Thoracic aorta (tissue), 2 donors: ENCODE data around the gene LCE7A. TPM values are rescaled to one million over a fixed set of nuclear protein-coding genes. Genes with fewer than 3 reads are reported as not detected.

Experiments used
- ATAC-seq: fragments of 150-250 bp; one replicate; pipeline ENCODE4 v1.8.0; 2017; ENCODE audit warnings: low read depth; ENCODE audit not compliant: insufficient number of reproducible peaks, low FRiP score
- DNase-seq: peaks from one replicate; pipeline ENCODE4 v3.0.0-alpha.2; 2020; ENCODE audit warnings: low spot score
- H3K27ac ChIP-seq, 2 donors: fragments of 200-600 bp; sonication (generic); 1 replicate in 1 of 2; 2 replicates in 1 of 2; pipeline ENCODE4 v1.5.1; 2016; ENCODE audit warnings: mild to moderate bottlenecking in 2 of 2, moderate library complexity in 2 of 2
- H3K27me3 ChIP-seq: fragments of 200-600 bp; sonication (generic); replicated peaks from 2 replicates; pipeline ENCODE4 v1.6.0; 2016; ENCODE audit warnings: mild to moderate bottlenecking; ENCODE audit not compliant: insufficient read depth
- H3K36me3 ChIP-seq: fragments of 200-600 bp; sonication (generic); one replicate; pipeline ENCODE4 v1.5.1; 2016
- H3K4me1 ChIP-seq, 2 donors: fragments of 200-600 bp; sonication (generic); 1 replicate in 1 of 2; 2 replicates in 1 of 2; pipeline versions ENCODE4 v1.5.1 to v1.6.0; 2016; ENCODE audit warnings: low read depth in 2 of 2, mild to moderate bottlenecking in 1 of 2; ENCODE audit not compliant: control insufficient read depth in 1 of 2
- H3K4me3 ChIP-seq: fragments of 200-600 bp; sonication (generic); 2 replicates; pipeline ENCODE4 v1.5.1; 2016; ENCODE audit warnings: mild to moderate bottlenecking
- H3K9me3 ChIP-seq: fragments of 200-600 bp; sonication (generic); 2 replicates; pipeline ENCODE4 v1.5.1; 2016
- CTCF ChIP-seq: fragments of 200-600 bp; sonication (generic); IDR thresholded peaks from one replicate; pipeline ENCODE4 v1.5.1; 2019; ENCODE audit warnings: antibody characterized with exemption
- total RNA-seq, 2 donors: library from RNA; depleted of rRNA; stranded (reverse); fragments of >200 nt; gene quantifications; one replicate each; pipeline versions ENCODE4 v1.1.0 to v1.2.3, GENCODE V29; 2016

The LCE7A gene
- total RNA-seq, 2 donors from 2014 or later: not detected

- TF ChIP-seq CTCF: no peak
- no peaks in the 10 kb centered on the region for H3K4me1 ChIP-seq
- no peaks in the 10 kb centered on the region for H3K36me3 ChIP-seq
- H3K9me3 ChIP-seq: no peaks in the 10 kb centered on the region
- no peak overlapping the region for H3K27ac ChIP-seq
- no peak for ATAC-seq
- H3K4me3 ChIP-seq: no peak overlapping the region
- no peak for DNase-seq
- no peaks in the 10 kb centered on the region for H3K27me3 ChIP-seq
These were observed 34.8 kb upstream of the LCE7A start for GRCh38 chr1:152824964-152825363.

GRCh38 chr1:152827173-152827572 lies 32.6 kb upstream of the LCE7A start, which contains the start of gene LCE1A:
Gene LCE1A (plus strand): TSS chr1:152827473. CDS start chr1:152827473, 0 bp downstream.
- Histone ChIP-seq H3K27me3 (no peaks in the 10 kb centered on the region), H3K4me3 (no peak within 1 kb of the TSS), H3K27ac (no peak within 1 kb of the TSS), H3K9me3 (no peaks in the 10 kb centered on the region), H3K36me3 (no peaks in the 10 kb centered on the region), H3K4me1 (no peaks in the 10 kb centered on the region)
- DNase-seq (no peak), ATAC-seq (no peak)
- no peak for TF ChIP-seq CTCF

DNA sequence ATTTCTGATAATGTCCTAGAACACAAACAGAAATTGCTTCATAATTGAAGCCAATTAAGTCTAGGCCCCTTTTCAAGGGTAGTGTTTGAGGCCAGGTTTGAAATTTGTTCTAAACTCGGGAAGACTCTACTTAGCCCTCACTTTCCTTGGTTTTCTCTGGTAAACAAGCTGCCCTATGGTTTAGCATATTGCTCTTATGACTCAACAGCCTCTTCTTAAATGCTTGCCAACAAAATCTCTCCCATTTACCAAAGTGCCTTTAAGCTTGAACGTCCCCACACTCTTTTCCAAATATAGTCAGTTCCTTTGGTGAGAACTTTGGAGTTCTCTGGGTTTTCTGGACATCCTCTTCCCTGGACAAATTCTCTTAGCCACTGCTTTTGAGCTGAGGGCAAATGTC lies 22.9 kb upstream of the LCE7A start:
- no peak for ATAC-seq
- no peak overlapping the region for H3K27ac ChIP-seq
- TF ChIP-seq CTCF: no peak

DNA sequence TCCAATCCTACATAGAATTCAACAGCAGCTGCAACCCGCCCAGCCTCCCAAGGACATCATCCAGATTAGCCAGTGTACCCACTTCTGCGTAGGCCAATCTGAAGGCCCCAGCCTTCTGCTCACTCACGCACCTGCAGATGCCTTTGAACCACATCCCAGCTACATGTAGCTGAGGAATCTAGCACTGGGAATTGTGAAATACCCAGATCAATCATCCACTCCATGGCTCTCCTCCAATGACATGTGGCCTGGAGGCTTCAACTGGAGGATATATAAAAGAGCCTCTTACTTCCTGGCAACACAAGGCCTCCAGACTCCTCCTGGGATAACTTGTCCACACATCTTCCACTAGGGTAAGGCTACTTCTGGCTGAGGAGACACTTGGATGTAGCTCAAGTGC lies 17.2 kb upstream of the LCE7A start, which contains the start of gene LCE6A:
TSS of gene LCE6A (plus strand) at position 301 of the 400 bp plus-strand sequence. CDS start 665 bp downstream, outside the sequence.
- no peak for TF ChIP-seq CTCF
- no peak within 1 kb of the TSS for H3K27ac ChIP-seq
- no peak within 1 kb of the TSS for H3K4me3 ChIP-seq
- DNase-seq: no peak
- H3K36me3 ChIP-seq: no peaks in the 10 kb centered on the region
- H3K27me3 ChIP-seq: no peaks in the 10 kb centered on the region
- no peaks in the 10 kb centered on the region for H3K4me1 ChIP-seq
- no peak for ATAC-seq
- no peaks in the 10 kb centered on the region for H3K9me3 ChIP-seq

More for the DNA sequence above, 22.9 kb upstream of the LCE7A start:
- DNase-seq: no peak
- no peaks in the 10 kb centered on the region for H3K27me3 ChIP-seq
- H3K36me3 ChIP-seq: no peaks in the 10 kb centered on the region
- no peaks in the 10 kb centered on the region for H3K9me3 ChIP-seq
- no peaks in the 10 kb centered on the region for H3K4me1 ChIP-seq
- no peak overlapping the region for H3K4me3 ChIP-seq

GRCh38 chr1:152855661-152856060 lies 4.1 kb upstream of the LCE7A start:
- Histone ChIP-seq H3K4me3 (no peak overlapping the region), H3K27me3 (no peaks in the 10 kb centered on the region), H3K27ac (no peak overlapping the region), H3K4me1 (no peaks in the 10 kb centered on the region), H3K36me3 (no peaks in the 10 kb centered on the region), H3K9me3 (no peaks in the 10 kb centered on the region)
- no peak for TF ChIP-seq CTCF
- ATAC-seq (no peak), DNase-seq (no peak)
